Keratinocyte (primary cell): Measurements from ENCODE around the gene ZNRF1. TPM values are rescaled to one million over a fixed set of nuclear protein-coding genes. Genes with fewer than 3 reads are reported as not detected.

ENCODE experiments used
- DNase-seq: peaks from one replicate; pipeline ENCODE4 v3.0.0-alpha.2; 2011; ENCODE audit warnings: low read depth, missing footprints, low spot score
- FAIRE-seq: peaks from 2 replicates; lab custom pipeline; 2011; peaks lifted over from hg19 to GRCh38; lab: Jason Lieb, UNC
- H2AFZ ChIP-seq: 2 replicates; pipeline ENCODE4 v1.6.0; 2012; ENCODE audit warnings: low read length, control low read depth, inconsistent platforms; ENCODE audit not compliant: control insufficient read depth
- H3K27ac ChIP-seq: 2 replicates; pipeline ENCODE4 v1.5.1; 2011; ENCODE audit warnings: low read length; ENCODE audit not compliant: control insufficient read depth, insufficient read depth
- H3K27me3 ChIP-seq: 3 replicates; pipeline ENCODE4 v1.6.0; 2011; ENCODE audit warnings: low read length; ENCODE audit not compliant: control insufficient read depth, insufficient read depth; ENCODE audit errors: extremely low read depth
- H3K36me3 ChIP-seq, 2 experiments: 2 replicates in 1 of 2; 3 replicates in 1 of 2; pipeline ENCODE4 v1.5.1; 2011; ENCODE audit warnings: low read length in 2 of 2, mild to moderate bottlenecking in 1 of 2; ENCODE audit not compliant: control insufficient read depth in 2 of 2, insufficient read depth in 2 of 2; ENCODE audit errors: extremely low read depth in 1 of 2
- H3K4me1 ChIP-seq: 3 replicates; pipeline ENCODE4 v1.5.1; 2011; ENCODE audit warnings: low read length; ENCODE audit not compliant: control insufficient read depth, insufficient read depth; ENCODE audit errors: extremely low read depth
- H3K4me2 ChIP-seq: 3 replicates; pipeline ENCODE4 v1.6.0; 2011; ENCODE audit warnings: low read depth, low read length; ENCODE audit not compliant: control insufficient read depth, insufficient read depth; ENCODE audit errors: extremely low read depth
- H3K4me3 ChIP-seq, 3 experiments: fragments of 200-600 bp in 1 of 3; sonication (generic) in 1 of 3; 2 replicates in 2 of 3; 3 replicates in 1 of 3; pipeline ENCODE4 v1.5.1; 2011 to 2016; ENCODE audit warnings: low read length in 3 of 3, mild to moderate bottlenecking in 3 of 3, control low read depth in 2 of 3, inconsistent platforms in 1 of 3, low read depth in 1 of 3, mixed read lengths in 1 of 3, mixed run types in 1 of 3, moderate library complexity in 1 of 3; ENCODE audit not compliant: control insufficient read depth in 2 of 3, insufficient read depth in 2 of 3; ENCODE audit errors: extremely low read depth in 1 of 3
- H3K79me2 ChIP-seq: 2 replicates; pipeline ENCODE4 v1.6.0; 2012; ENCODE audit warnings: low read length; ENCODE audit not compliant: control insufficient read depth, insufficient read depth
- H3K9ac ChIP-seq: 3 replicates; pipeline ENCODE4 v1.6.0; 2011; ENCODE audit warnings: low read length; ENCODE audit not compliant: control insufficient read depth, insufficient read depth; ENCODE audit errors: extremely low read depth
- H3K9me1 ChIP-seq: 3 replicates; pipeline ENCODE4 v1.6.0; 2011; ENCODE audit warnings: low read length; ENCODE audit not compliant: control insufficient read depth, insufficient read depth; ENCODE audit errors: extremely low read depth
- H3K9me3 ChIP-seq: 2 replicates; pipeline ENCODE4 v1.5.1; 2012; ENCODE audit warnings: low read depth, low read length; ENCODE audit not compliant: control insufficient read depth
- H4K20me1 ChIP-seq: 3 replicates; pipeline ENCODE4 v1.6.0; 2011; ENCODE audit warnings: low read length; ENCODE audit not compliant: control insufficient read depth, insufficient read depth; ENCODE audit errors: extremely low read depth
- CTCF ChIP-seq, 3 experiments: IDR thresholded peaks in 1 of 3; conservative IDR thresholded peaks in 1 of 3; optimal IDR thresholded peaks in 1 of 3; 2 replicates in 2 of 3; 3 replicates in 1 of 3; pipeline versions ENCODE3 to v1.5.1; 2011; ENCODE audit warnings: low read length in 3 of 3, mild to moderate bottlenecking in 3 of 3, moderate library complexity in 2 of 3, control low read depth in 1 of 3, inconsistent platforms in 1 of 3; ENCODE audit not compliant: insufficient read depth in 2 of 3; ENCODE audit errors: extremely low read depth in 1 of 3
- EZH2 ChIP-seq: IDR thresholded peaks from one replicate; pipeline ENCODE4 v1.6.1; 2012; ENCODE audit warnings: inconsistent platforms, mild to moderate bottlenecking, low read length, moderate library complexity
- dilution Hi-C: fragments of 300-500 bp; cut with MboI; formaldehyde crosslinking; loops from one replicate; pipeline ENCODE4 v1.7.0; 2020; ENCODE audit warnings: low sequenced_read_pairs; ENCODE audit not compliant: extremely low pct_ligation_motif_present
- polyA plus RNA-seq, 5 experiments: library from polyadenylated mRNA; depleted of rRNA in 3 of 5; stranded (reverse) in 3 of 5; stranded (forward) in 1 of 5; unstranded in 1 of 5; fragments of >200 nt; gene quantifications; 1 replicate in 1 of 5; 2 replicates in 3 of 5; 3 replicates in 1 of 5; pipeline versions ENCODE4 v1.2.1 to v1.2.3, GENCODE V29; 2011 to 2012; ENCODE audit warnings: missing spikeins in 2 of 5, low read depth in 1 of 5, low replicate concordance in 1 of 5

The ZNRF1 gene
- polyA plus RNA-seq, 1 donor (not counting 4 experiments of a cell fraction or from before 2014, with no cell fraction given), result 19.1 TPM

GRCh38 chr16:75087375-75087979, 88.7 kb downstream of the ZNRF1 start:
- Histone ChIP-seq H3K9me3 (no peaks in the 10 kb centered on the region), H3K4me2 (peak overlapping the region; percentile 46), H3K27ac (no peak overlapping the region), H2AFZ (peak overlapping the region; percentile 34), H3K4me1 (peaks cover 15% of the 10 kb centered on the region), H3K79me2 (peaks cover 19% of the 10 kb centered on the region), H3K9ac (no peak overlapping the region), H3K27me3 (no peaks in the 10 kb centered on the region), H3K36me3 (no peaks in the 10 kb centered on the region), H3K9me1 (no peaks in the 10 kb centered on the region), H4K20me1 (no peaks in the 10 kb centered on the region), H3K4me3 (no peak overlapping the region)
- dilution Hi-C loops, result no loop called here
- FAIRE-seq, result no peak
- no peak for DNase-seq
- TF ChIP-seq EZH2 (no peak), CTCF (optimal IDR thresholded peaks at IDR 0.05 in 1 of 3, IDR thresholded peaks at IDR 0.05 in 1 of 3, conservative IDR thresholded peaks at IDR 0.05 in 1 of 3; ENCODE audit: extremely low read depth in 1 of 3, insufficient read depth in 2 of 3, low read length in 3 of 3) (peak in 2 of 3 experiments; percentile 26 to 39)

DNA sequence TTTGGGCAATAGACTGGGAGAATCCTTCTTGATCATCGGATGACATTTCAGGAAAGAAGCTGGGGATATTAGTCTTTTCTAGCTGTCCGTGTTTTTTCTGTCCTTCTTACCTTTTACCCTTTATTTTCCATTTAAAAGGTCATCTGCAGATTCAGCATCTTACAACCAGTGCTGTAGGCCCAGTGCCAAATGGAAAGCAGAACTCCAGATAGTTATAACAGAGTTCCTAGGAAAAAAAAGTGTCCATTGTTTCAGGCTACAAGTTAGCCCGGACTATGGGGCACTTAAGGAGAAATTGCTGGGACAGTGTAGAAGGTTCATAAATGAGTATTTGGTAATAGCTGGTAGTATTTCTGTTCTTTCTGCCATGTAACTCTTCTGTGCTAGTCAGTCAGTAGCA, 89.4 kb downstream of the ZNRF1 start:
- Histone ChIP-seq H3K27me3 (no peaks in the 10 kb centered on the region), H3K9me1 (no peaks in the 10 kb centered on the region), H3K27ac (no peak overlapping the region), H3K4me3 (no peak overlapping the region), H2AFZ (no peak overlapping the region), H3K4me1 (peaks cover 15% of the 10 kb centered on the region), H3K4me2 (no peak overlapping the region), H3K9me3 (no peaks in the 10 kb centered on the region), H4K20me1 (no peaks in the 10 kb centered on the region), H3K9ac (no peak overlapping the region), H3K36me3 (no peaks in the 10 kb centered on the region), H3K79me2 (peaks cover 19% of the 10 kb centered on the region)
- no peak for FAIRE-seq
- DNase-seq, result no peak
- dilution Hi-C loops, result no loop called here
- TF ChIP-seq CTCF (optimal IDR thresholded peaks at IDR 0.05 in 1 of 3, IDR thresholded peaks at IDR 0.05 in 1 of 3, conservative IDR thresholded peaks at IDR 0.05 in 1 of 3; ENCODE audit: extremely low read depth in 1 of 3, insufficient read depth in 2 of 3, low read length in 3 of 3) (no peak), EZH2 (no peak)
